HUES48 (cell line): Measurements from ENCODE around the gene MLXIPL.
A peak's percentile ranks its signal among the peaks of the same experiment; 100 is the strongest.

Experiments used
- H3K27ac ChIP-seq: one replicate; pipeline ENCODE4 v1.7.0; 2013; ENCODE audit warnings: low read depth, low read length, inconsistent platforms
- H3K27me3 ChIP-seq: 2 replicates; pipeline ENCODE4 v1.6.1; 2013; ENCODE audit warnings: mild to moderate bottlenecking, low read length; ENCODE audit not compliant: control insufficient read depth, insufficient read depth
- H3K36me3 ChIP-seq: 2 replicates; pipeline ENCODE4 v1.6.1; 2013; ENCODE audit warnings: low read length; ENCODE audit not compliant: control insufficient read depth, insufficient read depth
- H3K4me1 ChIP-seq: 2 replicates; pipeline ENCODE4 v1.6.1; 2013; ENCODE audit warnings: mild to moderate bottlenecking, low read length; ENCODE audit not compliant: control insufficient read depth, insufficient read depth
- H3K4me3 ChIP-seq: 2 replicates; pipeline ENCODE4 v1.5.1; 2013; ENCODE audit warnings: mild to moderate bottlenecking, low read depth, low read length
- H3K9ac ChIP-seq: 2 replicates; pipeline ENCODE4 v1.6.1; 2013; ENCODE audit warnings: mild to moderate bottlenecking, low read depth, low read length, moderate library complexity
- H3K9me3 ChIP-seq: 2 replicates; pipeline ENCODE4 v1.6.1; 2013; ENCODE audit warnings: low read length; ENCODE audit not compliant: control insufficient read depth, insufficient read depth

The MLXIPL gene

DNA sequence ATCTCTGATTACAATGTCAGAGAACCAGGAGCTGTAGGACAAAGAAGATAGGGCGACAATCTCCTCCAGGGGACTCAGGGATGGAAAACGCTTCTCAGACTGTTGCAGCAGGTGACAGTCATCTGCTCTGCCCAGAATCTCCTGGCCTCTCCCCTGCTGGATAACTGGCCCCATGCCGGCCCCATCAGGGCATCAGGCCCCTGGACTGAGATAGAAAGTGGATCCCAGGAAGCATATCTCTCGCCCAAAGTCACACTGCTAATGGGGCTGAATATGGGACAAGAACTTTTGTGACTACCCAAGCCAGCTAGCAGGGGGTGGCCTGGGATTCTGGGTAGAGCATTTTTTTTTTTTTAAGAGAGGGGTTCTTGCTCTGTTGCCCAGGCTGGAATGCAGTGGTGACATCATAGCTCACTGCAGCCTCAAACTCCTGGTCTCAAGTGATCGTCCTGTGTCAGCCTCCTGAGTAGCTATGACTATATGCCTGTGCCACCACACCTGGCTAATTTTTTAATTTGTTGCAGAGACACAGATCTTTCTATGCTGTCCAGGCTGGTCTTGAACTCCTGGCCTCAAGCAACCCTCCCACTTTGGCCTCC lies 20.5 kb upstream of the MLXIPL start:
- Histone ChIP-seq H3K9ac (no peak overlapping the region), H3K27ac (no peak overlapping the region), H3K4me3 (no peak overlapping the region), H3K27me3 (peaks cover 30% of the 10 kb centered on the region), H3K9me3 (no peaks in the 10 kb centered on the region), H3K4me1 (0 out of 2 replicates have a peak, but pooled peaks cover 2% of the 10 kb centered on the region), H3K36me3 (no peaks in the 10 kb centered on the region)

- Histone ChIP-seq H3K4me1 (no peaks in the 10 kb centered on the region), H3K9me3 (no peaks in the 10 kb centered on the region), H3K27me3 (peaks cover 12% of the 10 kb centered on the region), H3K27ac (no peak overlapping the region), H3K9ac (no peak overlapping the region), H3K36me3 (no peaks in the 10 kb centered on the region), H3K4me3 (no peak overlapping the region)
Observed at GRCh38 chr7:73642834-73643233, 18.5 kb upstream of the MLXIPL start.

DNA sequence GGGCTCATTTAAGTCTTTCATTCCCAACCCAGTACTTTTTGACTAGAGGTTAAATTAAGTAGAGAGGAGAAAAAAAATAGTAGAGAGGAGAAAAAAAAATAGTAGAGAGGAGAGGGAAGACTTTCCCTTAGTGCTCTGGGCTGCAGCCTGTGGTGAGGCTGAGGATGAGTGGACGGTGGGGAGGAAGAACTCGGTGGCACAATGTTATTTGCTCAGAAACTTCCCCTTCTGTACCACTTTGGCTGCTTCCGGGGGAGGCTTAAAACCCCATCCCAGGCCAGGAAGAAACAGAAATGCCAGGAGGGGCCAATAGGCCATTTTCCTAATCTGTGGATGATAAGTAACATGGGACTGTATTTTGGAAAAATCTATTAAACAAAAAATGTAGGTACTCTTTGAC lies 14.6 kb upstream of the MLXIPL start:
- Histone ChIP-seq H3K36me3 (no peaks in the 10 kb centered on the region), H3K9me3 (no peaks in the 10 kb centered on the region), H3K4me1 (peaks cover 9% of the 10 kb centered on the region; the same call in 1 of the 2 replicates), H3K27ac (no peak overlapping the region), H3K9ac (no peak overlapping the region), H3K4me3 (no peak overlapping the region), H3K27me3 (no peaks in the 10 kb centered on the region)

DNA sequence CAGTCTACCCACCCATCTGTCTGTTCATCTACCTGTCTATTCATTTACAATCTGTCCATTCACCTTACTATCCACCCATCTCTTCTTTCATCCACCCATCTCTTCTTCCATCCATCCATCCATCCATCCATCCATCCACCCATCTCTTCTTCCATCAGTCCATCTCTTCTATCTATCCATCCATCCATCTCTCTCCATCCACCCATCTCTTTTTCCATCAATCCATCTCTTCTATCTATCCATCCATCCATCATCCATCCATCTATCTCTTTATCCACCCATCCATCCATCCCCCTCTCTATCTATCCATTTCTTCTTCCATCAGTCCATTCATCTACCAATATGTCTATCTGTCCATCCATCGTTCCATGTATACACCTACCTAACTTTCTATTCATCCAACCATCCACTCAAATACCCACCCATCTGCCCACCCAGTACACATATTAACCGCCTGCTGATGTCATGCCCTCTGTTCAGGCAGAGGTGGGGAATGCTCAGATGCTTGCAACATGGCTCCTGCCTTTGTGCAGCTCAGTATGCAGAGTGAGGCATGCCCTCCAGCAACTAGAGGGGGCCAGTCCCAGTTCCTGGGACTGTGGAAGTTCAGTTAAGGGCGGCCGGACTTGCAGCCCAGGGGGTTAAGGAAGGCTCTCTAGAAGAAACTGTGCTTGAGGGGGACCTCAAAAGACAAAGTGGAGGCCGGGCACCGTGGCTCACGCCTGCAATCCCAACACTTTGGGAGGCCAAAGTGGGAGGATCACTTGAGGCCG lies 11.3 kb upstream of the MLXIPL start:
- H3K27ac ChIP-seq, result peak overlapping the region; percentile 42
- H3K27me3 ChIP-seq, result no peaks in the 10 kb centered on the region
- H3K9me3 ChIP-seq, result no peaks in the 10 kb centered on the region
- no peak overlapping the region for H3K9ac ChIP-seq
- peaks cover 9% of the 10 kb centered on the region; the same call in 1 of the 2 replicates for H3K4me1 ChIP-seq
- H3K36me3 ChIP-seq, result no peaks in the 10 kb centered on the region
- no peak overlapping the region for H3K4me3 ChIP-seq

DNA sequence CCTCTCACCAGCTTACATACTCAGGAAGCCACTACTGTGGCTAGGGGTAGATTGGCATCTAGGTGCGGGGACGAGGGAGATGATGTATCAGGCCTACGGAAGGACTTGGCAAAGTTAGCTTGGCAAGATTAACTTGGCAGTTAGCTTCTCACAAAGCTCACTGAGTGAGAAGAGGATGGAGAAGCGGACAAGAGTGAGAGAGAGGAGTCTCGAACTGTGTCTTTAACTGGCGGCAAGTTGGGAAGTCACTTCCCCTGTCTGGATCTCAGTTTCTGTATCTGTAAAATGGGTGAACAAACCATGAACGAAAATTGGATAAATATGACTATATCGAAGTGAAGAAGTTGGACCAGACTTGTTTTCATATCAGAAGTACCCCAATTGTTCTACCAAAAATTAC lies 9.5 kb upstream of the MLXIPL start:
- no peak overlapping the region for H3K4me3 ChIP-seq
- H3K27me3 ChIP-seq, result no peaks in the 10 kb centered on the region
- H3K36me3 ChIP-seq, result no peaks in the 10 kb centered on the region
- H3K9me3 ChIP-seq, result no peaks in the 10 kb centered on the region
- no peak overlapping the region for H3K27ac ChIP-seq
- peaks cover 9% of the 10 kb centered on the region; the same call in 1 of the 2 replicates for H3K4me1 ChIP-seq
- H3K9ac ChIP-seq, result no peak overlapping the region

GRCh38 chr7:73633323-73633722 lies 9.0 kb upstream of the MLXIPL start:
- H3K4me3 ChIP-seq, result no peak overlapping the region
- peaks cover 9% of the 10 kb centered on the region; the same call in 1 of the 2 replicates for H3K4me1 ChIP-seq
- no peaks in the 10 kb centered on the region for H3K36me3 ChIP-seq
- no peaks in the 10 kb centered on the region for H3K27me3 ChIP-seq
- H3K9ac ChIP-seq, result no peak overlapping the region
- H3K27ac ChIP-seq, result no peak overlapping the region
- H3K9me3 ChIP-seq, result no peaks in the 10 kb centered on the region

GRCh38 chr7:73631558-73631957 lies 7.2 kb upstream of the MLXIPL start:
- Histone ChIP-seq H3K9me3 (no peaks in the 10 kb centered on the region), H3K9ac (no peak overlapping the region), H3K27ac (no peak overlapping the region), H3K27me3 (no peaks in the 10 kb centered on the region), H3K36me3 (no peaks in the 10 kb centered on the region), H3K4me1 (peaks cover 9% of the 10 kb centered on the region; the same call in 1 of the 2 replicates), H3K4me3 (no peak overlapping the region)

DNA sequence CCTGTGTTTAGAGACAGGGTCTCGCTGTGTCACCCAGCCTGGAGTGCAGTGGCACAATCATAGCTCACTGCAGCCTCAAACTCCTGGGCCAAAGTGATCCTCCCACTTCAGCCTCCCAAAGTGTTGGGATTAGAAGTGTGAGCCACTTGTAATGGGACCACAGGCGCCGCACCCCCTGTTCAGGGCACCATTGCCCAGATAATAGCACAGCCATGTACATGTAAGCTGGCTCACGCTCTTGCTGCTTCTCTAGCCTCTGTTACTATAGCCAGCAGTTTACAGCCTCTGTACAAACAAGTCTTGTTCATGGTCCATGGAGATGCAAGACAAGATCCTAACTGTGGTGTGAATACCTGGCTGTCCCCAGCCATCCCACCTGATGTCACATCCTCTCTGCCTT lies 4.2 kb upstream of the MLXIPL start:
- no peak overlapping the region for H3K9ac ChIP-seq
- H3K27me3 ChIP-seq, result peaks cover 8% of the 10 kb centered on the region
- H3K9me3 ChIP-seq, result no peaks in the 10 kb centered on the region
- H3K27ac ChIP-seq, result no peak overlapping the region
- H3K4me3 ChIP-seq, result no peak overlapping the region
- H3K36me3 ChIP-seq, result no peaks in the 10 kb centered on the region
- H3K4me1 ChIP-seq, result no peaks in the 10 kb centered on the region

- H3K9ac ChIP-seq, result no peak overlapping the region
- H3K27ac ChIP-seq, result no peak overlapping the region
- H3K4me3 ChIP-seq, result no peak overlapping the region
- no peaks in the 10 kb centered on the region for H3K9me3 ChIP-seq
- H3K27me3 ChIP-seq, result peaks cover 12% of the 10 kb centered on the region
- no peaks in the 10 kb centered on the region for H3K36me3 ChIP-seq
- H3K4me1 ChIP-seq, result no peaks in the 10 kb centered on the region
Observed at GRCh38 chr7:73626814-73627213, 2.5 kb upstream of the MLXIPL start.

DNA sequence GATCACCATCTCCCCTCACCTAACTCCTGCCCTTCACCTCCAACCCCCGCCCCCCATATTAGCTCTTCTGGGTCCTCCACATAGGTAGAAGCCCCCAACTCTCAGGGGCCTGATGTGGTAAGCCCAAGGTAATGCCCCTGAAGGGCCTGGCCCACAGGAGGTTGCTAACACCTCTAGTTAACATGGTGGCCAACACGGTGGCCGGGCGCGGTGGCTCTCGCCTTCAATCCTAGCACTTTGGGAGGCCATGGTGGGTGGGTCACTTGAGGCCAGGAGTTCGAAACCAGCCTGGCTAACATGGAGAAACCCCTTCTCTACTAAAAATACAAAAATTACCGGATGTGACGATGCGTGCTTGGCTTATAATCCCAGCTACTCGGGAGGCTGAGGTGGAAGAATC lies 954 bp upstream of the MLXIPL start:
- H3K9me3 ChIP-seq, result no peaks in the 10 kb centered on the region
- H3K9ac ChIP-seq, result no peak overlapping the region
- no peak overlapping the region for H3K27ac ChIP-seq
- no peaks in the 10 kb centered on the region for H3K36me3 ChIP-seq
- no peaks in the 10 kb centered on the region for H3K4me1 ChIP-seq
- H3K27me3 ChIP-seq, result peaks cover 12% of the 10 kb centered on the region
- H3K4me3 ChIP-seq, result no peak overlapping the region

- Histone ChIP-seq H3K36me3 (no peaks in the 10 kb centered on the region), H3K9me3 (no peaks in the 10 kb centered on the region), H3K27ac (no peak overlapping the region), H3K9ac (no peak overlapping the region), H3K27me3 (peaks cover 12% of the 10 kb centered on the region), H3K4me3 (peak overlapping the region; percentile 78; the same call in 1 of the 2 replicates), H3K4me1 (no peaks in the 10 kb centered on the region)
Observed at GRCh38 chr7:73624669-73625001, 313 bp upstream of the MLXIPL start.
